Fibroblast of pulmonary artery (primary cell): ENCODE data around the gene SLC6A15.
A peak's percentile ranks its signal among the peaks of the same experiment; 100 is the strongest.

ENCODE experiments used
- DNase-seq: peaks from one replicate; pipeline ENCODE4 v3.0.0-alpha.2; 2010; ENCODE audit warnings: low read depth
- H3K4me3 ChIP-seq: replicated peaks from 2 replicates; pipeline ENCODE4 v1.5.1; 2011; ENCODE audit warnings: low read depth, mild to moderate bottlenecking, control low read depth, low read length, moderate library complexity
- CTCF ChIP-seq: IDR thresholded peaks from 2 replicates; pipeline ENCODE4 v1.5.1; 2011; ENCODE audit warnings: mild to moderate bottlenecking, control low read depth, low read length, inconsistent platforms; ENCODE audit errors: missing control alignments

Gene SLC6A15

GRCh38 chr12:84857525-84858208, 54.9 kb downstream of the SLC6A15 start:
- no peak overlapping the region for H3K4me3 ChIP-seq
- TF ChIP-seq CTCF = no peak
- no peak for DNase-seq

- no peak for TF ChIP-seq CTCF
- no peak for DNase-seq
- no peak overlapping the region for H3K4me3 ChIP-seq
Observed at GRCh38 chr12:84856156-84856900, 56.3 kb downstream of the SLC6A15 start.

GRCh38 chr12:84843593-84844144, 68.9 kb downstream of the SLC6A15 start:
- H3K4me3 ChIP-seq = no peak overlapping the region
- no peak for TF ChIP-seq CTCF
- no peak for DNase-seq

- DNase-seq = peak; percentile 66
- TF ChIP-seq CTCF = peak; percentile 79
- H3K4me3 ChIP-seq = no peak overlapping the region
Observed at GRCh38 chr12:84842406-84843013, 70.1 kb downstream of the SLC6A15 start.

- no peak for DNase-seq
- TF ChIP-seq CTCF = no peak
Observed at GRCh38 chr12:84841591-84841990, 71.0 kb downstream of the SLC6A15 start.

GRCh38 chr12:84840356-84840755, 72.2 kb downstream of the SLC6A15 start:
- no peak for DNase-seq
- no peak overlapping the region for H3K4me3 ChIP-seq
- TF ChIP-seq CTCF = no peak

More at GRCh38 chr12:84841591-84841990, 71.0 kb downstream of the SLC6A15 start:
- no peak overlapping the region for H3K4me3 ChIP-seq
